Ovary (tissue), 9 donors: ENCODE results near the gene NID1. TPM values are rescaled to one million over a fixed set of nuclear protein-coding genes. Genes with fewer than 3 reads are reported as not detected.

ENCODE experiments used
- DNase-seq, 5 donors: peaks; one replicate each; pipeline ENCODE4 v3.0.0-alpha.2; 2019 to 2020
- H3K27ac ChIP-seq, 2 donors: fragments of 200-600 bp; one replicate each; pipeline versions ENCODE4 v1.5.1 to v1.8.0; 2019 to 2022
- H3K27me3 ChIP-seq: fragments of 200-600 bp; one replicate; pipeline ENCODE4 v1.8.0; 2022
- H3K36me3 ChIP-seq: fragments of 200-600 bp; sonication (generic); one replicate; pipeline ENCODE4 v1.5.1; 2019
- H3K4me1 ChIP-seq: one replicate; pipeline ENCODE4 v1.8.1; 2013; ENCODE audit warnings: mild to moderate bottlenecking, moderate library complexity; ENCODE audit not compliant: insufficient read depth
- H3K4me3 ChIP-seq: fragments of 200-600 bp; sonication (generic); one replicate; pipeline ENCODE4 v1.5.1; 2017
- H3K9me3 ChIP-seq, 2 donors: fragments of 200-600 bp in 1 of 2; sonication (generic) in 1 of 2; one replicate each; pipeline versions ENCODE4 v1.5.1 to v1.8.1; 2013 to 2019; ENCODE audit warnings: mild to moderate bottlenecking in 1 of 2, moderate library complexity in 1 of 2
- CTCF ChIP-seq, 3 donors: fragments of 450-650 bp in 2 of 3; fragments of 200-600 bp in 1 of 3; IDR thresholded peaks; one replicate each; pipeline versions ENCODE4 v1.5.1 to v1.8.0; 2016 to 2022; ENCODE audit warnings: antibody characterized with exemption in 3 of 3, mild to moderate bottlenecking in 1 of 3
- EP300 ChIP-seq: sonication (generic); formaldehyde crosslinking; IDR thresholded peaks from one replicate; pipeline ENCODE4 v1.6.1; 2017; ENCODE audit warnings: antibody characterized with exemption
- POLR2A ChIP-seq: fragments of 450-650 bp; IDR thresholded peaks from one replicate; pipeline ENCODE4 v1.6.1; 2017; ENCODE audit warnings: antibody characterized with exemption, mild to moderate bottlenecking, moderate library complexity
- WGBS, 3 donors: extraction: QIAGEN DNeasy Blood & Tissue Kit in 1 of 3; methylation state at CpG; one replicate each; pipeline versions ENCODE4 v1.1.5 to v1.1.7; 2013 to 2017; 5-methylcytosine and 5-hydroxymethylcytosine counted together
- intact Hi-C, 4 donors: fragments of 100-400 bp; cut with DNase I; formaldehyde crosslinking; loops; one replicate each; pipeline versions ENCODE4 v1.11.0 to v1.15.1; 2022 to 2023
- polyA plus RNA-seq, 2 donors: library from polyadenylated mRNA; stranded (reverse); fragments of 200-250 nt in 1 of 2; fragments of 350-450 nt in 1 of 2; fragmentation: Illumina TruSeq in 1 of 2; extraction: RNeasy Lipid Tissue Mini Kit (QIAGEN cat#74804) in 1 of 2; gene quantifications; one replicate each; pipeline ENCODE4 v1.2.3, GENCODE V29; 2013 to 2014
- total RNA-seq, 7 donors: library from RNA; depleted of rRNA in 2 of 7; stranded (reverse); fragments of >200 nt in 2 of 7; fragmentation: NEBNext Ultra II Directional in 3 of 7; extraction: Animal tissue kit (Norgen Biotek cat#: 25700) in 3 of 7; gene quantifications; one replicate each; pipeline versions ENCODE4 v1.1.0 to v1.2.4, GENCODE V29; 2016 to 2023
- donor health status: DM: no; HTN: no; CAD: no; lungs with moderate emphysema.
- donor health status: DM: no; HTN: no; CAD: no.
- donor health status: Bipolar disorder and iron deficiency.
- donor health status: DM: yes; HTN: yes; CAD: no.
- donor health status: DM: no; HTN: no; CAD: no.
- donor health status: DM: yes; HTN: yes; CAD: no.

NID1 gene
- total and polyA plus RNA-seq, 9 donors: 59.2 to 147 (median 76.4) TPM

GRCh38 chr1:235951661-235952060, 113.2 kb downstream of the NID1 start:
- WGBS, 3 donors: 85 to 89% (median 86%) methylated on average over 4 of the region's 4 CpGs
- H3K36me3 ChIP-seq: no peaks in the 10 kb centered on the region
- intact Hi-C loops: no loop called here
- no peak for DNase-seq
- no peak overlapping the region for H3K27ac ChIP-seq
- no peaks in the 10 kb centered on the region for H3K9me3 ChIP-seq
- H3K4me1 ChIP-seq: no peaks in the 10 kb centered on the region
- H3K4me3 ChIP-seq: no peak overlapping the region
- no peaks in the 10 kb centered on the region for H3K27me3 ChIP-seq
- TF ChIP-seq CTCF (IDR thresholded peaks at IDR 0.05) (no peak), POLR2A (no peak), EP300 (no peak)

GRCh38 chr1:235950318-235950717, 114.6 kb downstream of the NID1 start:
- WGBS, 3 donors: 85 to 88% (median 86%) methylated on average over 10 of the region's 10 CpGs
- no peak overlapping the region for H3K4me3 ChIP-seq
- TF ChIP-seq EP300 (no peak), POLR2A (no peak), CTCF (IDR thresholded peaks at IDR 0.05) (no peak)

GRCh38 chr1:235948774-235949427, 116.0 kb downstream of the NID1 start:
- no peaks in the 10 kb centered on the region for H3K9me3 ChIP-seq
- no peak overlapping the region for H3K4me3 ChIP-seq
- WGBS, 3 donors: 79 to 84% (median 83%) methylated on average over 4 of the region's 4 CpGs
- no peaks in the 10 kb centered on the region for H3K36me3 ChIP-seq
- intact Hi-C loops: no loop called here
- H3K27me3 ChIP-seq: no peaks in the 10 kb centered on the region
- no peak for DNase-seq
- H3K27ac ChIP-seq: no peak overlapping the region
- TF ChIP-seq CTCF (IDR thresholded peaks at IDR 0.05): no peak
- no peak for TF ChIP-seq EP300
- no peak for TF ChIP-seq POLR2A
- peaks cover under 1% of the 10 kb centered on the region for H3K4me1 ChIP-seq

More at GRCh38 chr1:235950318-235950717, 114.6 kb downstream of the NID1 start:
- H3K36me3 ChIP-seq: no peaks in the 10 kb centered on the region
- no peaks in the 10 kb centered on the region for H3K9me3 ChIP-seq
- DNase-seq: no peak
- H3K27ac ChIP-seq: no peak overlapping the region
- H3K4me1 ChIP-seq: no peaks in the 10 kb centered on the region
- H3K27me3 ChIP-seq: no peaks in the 10 kb centered on the region
- intact Hi-C loops: no loop called here

GRCh38 chr1:235947989-235948388, 116.9 kb downstream of the NID1 start:
- intact Hi-C loops: no loop called here
- Histone ChIP-seq H3K9me3 (no peaks in the 10 kb centered on the region), H3K27ac (no peak overlapping the region), H3K4me1 (peaks cover 5% of the 10 kb centered on the region), H3K27me3 (no peaks in the 10 kb centered on the region), H3K36me3 (no peaks in the 10 kb centered on the region), H3K4me3 (no peak overlapping the region)
- WGBS, 3 donors: 94 to 95% (median 94%) methylated on average over 7 of the region's 7 CpGs
- TF ChIP-seq EP300: no peak
- no peak for TF ChIP-seq POLR2A
- no peak for TF ChIP-seq CTCF (IDR thresholded peaks at IDR 0.05)
- DNase-seq: no peak
